ENCODE data around the gene OPN1SW.

DNA sequence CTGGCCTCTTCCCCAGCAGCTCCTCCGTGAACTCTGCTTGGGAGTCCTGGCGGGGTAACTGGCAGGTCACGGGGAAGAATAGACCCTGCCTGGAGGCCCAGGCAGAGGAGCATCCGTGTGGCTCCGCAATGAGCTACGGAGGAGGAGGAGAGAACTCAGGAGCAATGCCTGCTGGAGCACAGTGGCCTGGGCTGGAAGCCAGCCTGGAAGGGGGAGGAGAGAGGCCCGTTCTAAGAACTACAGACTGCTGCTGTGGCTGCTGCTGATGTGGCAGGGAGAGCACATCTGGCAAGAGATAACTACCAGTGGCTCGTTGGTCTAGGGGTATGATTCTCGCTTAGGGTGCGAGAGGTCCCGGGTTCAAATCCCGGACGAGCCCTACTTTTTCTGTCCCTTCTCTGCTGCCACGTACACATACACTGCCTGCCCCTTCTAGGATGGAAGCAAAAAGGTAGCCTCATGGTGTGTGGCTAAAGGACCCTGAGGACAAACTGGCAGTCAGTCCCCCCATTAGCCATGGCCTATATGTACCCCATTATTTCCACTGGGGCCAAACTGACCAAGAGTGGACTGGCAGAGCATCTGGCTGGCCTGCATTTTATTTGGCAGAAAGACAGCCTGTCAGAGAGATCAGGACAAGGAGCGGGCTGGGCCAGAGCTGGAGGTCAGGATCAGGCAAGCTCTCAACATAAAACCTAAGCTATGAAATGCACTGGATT lies 7.7 kb upstream of the OPN1SW start:
- no peak for TF ChIP-seq POLR2AphosphoS5 (IDR thresholded peaks at IDR 0.05; ENCODE audit: borderline replicate concordance, low read depth, low read length)
- TF ChIP-seq FOXP2 (optimal IDR thresholded peaks at IDR 0.05; ENCODE audit: control extremely low read depth, extremely low read length, insufficient read depth), result no peak
